VCaP (cell line): Measurements from ENCODE around the gene PRDM15.

Experiments
- H3K27ac ChIP-seq: fragments of 450-650 bp; 2 replicates; pipeline ENCODE4 v1.5.1; 2017
- TF ChIP-seq, protein P1 (sequence below): fragments of 450-650 bp; conservative IDR thresholded peaks from 2 replicates; pipeline ENCODE4 v1.5.1; 2017; ENCODE audit warnings: mild to moderate bottlenecking, moderate library complexity

The PRDM15 gene

DNA sequence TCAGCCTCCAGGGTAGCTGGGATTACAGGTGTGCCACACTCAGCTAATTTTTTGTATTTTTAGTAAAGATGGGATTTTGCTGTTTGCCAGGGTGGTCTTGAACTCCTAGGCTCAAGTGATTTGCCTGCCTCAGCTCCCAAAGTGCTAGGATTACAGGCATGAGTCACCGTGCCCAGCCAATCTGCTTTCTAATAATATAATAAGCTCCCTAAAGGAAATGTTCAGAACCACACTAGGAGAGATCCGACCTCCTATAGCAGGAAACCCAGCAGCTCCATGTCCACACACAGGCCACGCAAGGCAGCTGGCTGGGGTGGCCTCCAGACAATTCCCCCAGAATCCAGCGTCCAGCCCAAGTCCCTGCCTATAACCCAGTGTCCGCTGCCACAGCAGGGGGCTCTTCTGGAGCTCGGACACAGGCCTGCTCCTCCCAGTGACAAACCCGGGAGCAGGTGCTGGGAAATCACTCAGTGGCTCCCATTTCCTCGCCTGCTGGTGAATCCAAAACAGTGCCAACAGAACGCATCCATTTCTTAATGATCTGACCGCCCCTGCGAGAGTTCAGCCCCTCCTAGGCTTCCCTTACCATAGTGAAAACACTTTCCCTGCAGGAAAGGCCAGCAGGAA lies 119.8 kb downstream of the PRDM15 start:
- TF ChIP-seq, protein P1, sequence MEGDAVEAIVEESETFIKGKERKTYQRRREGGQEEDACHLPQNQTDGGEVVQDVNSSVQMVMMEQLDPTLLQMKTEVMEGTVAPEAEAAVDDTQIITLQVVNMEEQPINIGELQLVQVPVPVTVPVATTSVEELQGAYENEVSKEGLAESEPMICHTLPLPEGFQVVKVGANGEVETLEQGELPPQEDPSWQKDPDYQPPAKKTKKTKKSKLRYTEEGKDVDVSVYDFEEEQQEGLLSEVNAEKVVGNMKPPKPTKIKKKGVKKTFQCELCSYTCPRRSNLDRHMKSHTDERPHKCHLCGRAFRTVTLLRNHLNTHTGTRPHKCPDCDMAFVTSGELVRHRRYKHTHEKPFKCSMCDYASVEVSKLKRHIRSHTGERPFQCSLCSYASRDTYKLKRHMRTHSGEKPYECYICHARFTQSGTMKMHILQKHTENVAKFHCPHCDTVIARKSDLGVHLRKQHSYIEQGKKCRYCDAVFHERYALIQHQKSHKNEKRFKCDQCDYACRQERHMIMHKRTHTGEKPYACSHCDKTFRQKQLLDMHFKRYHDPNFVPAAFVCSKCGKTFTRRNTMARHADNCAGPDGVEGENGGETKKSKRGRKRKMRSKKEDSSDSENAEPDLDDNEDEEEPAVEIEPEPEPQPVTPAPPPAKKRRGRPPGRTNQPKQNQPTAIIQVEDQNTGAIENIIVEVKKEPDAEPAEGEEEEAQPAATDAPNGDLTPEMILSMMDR, result no peak
- no peak overlapping the region; the same call in 1 of the 2 replicates for H3K27ac ChIP-seq

DNA sequence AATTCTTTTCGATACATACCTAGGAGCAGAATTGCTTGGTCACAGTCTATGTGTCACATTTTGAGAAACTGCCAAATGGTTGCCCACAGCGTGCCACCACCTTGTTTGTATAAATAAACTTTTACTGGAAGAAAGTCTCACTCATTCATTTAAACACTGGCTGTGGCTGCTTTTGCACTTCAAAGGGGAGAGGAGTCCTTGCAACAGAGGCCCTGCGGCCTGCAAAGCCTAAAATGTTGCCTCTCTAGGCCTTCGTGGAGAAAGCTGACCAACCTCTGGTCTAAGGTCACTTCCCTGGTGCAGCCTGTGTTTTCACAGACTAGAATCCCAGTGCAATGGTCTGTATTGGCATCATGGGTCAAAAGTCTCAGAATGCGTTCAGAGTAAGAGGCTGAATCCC lies 120.6 kb downstream of the PRDM15 start:
- H3K27ac ChIP-seq, result peak overlapping the region; percentile 1; the same call in 1 of the 2 replicates
- TF ChIP-seq, protein P1, result no peak

DNA sequence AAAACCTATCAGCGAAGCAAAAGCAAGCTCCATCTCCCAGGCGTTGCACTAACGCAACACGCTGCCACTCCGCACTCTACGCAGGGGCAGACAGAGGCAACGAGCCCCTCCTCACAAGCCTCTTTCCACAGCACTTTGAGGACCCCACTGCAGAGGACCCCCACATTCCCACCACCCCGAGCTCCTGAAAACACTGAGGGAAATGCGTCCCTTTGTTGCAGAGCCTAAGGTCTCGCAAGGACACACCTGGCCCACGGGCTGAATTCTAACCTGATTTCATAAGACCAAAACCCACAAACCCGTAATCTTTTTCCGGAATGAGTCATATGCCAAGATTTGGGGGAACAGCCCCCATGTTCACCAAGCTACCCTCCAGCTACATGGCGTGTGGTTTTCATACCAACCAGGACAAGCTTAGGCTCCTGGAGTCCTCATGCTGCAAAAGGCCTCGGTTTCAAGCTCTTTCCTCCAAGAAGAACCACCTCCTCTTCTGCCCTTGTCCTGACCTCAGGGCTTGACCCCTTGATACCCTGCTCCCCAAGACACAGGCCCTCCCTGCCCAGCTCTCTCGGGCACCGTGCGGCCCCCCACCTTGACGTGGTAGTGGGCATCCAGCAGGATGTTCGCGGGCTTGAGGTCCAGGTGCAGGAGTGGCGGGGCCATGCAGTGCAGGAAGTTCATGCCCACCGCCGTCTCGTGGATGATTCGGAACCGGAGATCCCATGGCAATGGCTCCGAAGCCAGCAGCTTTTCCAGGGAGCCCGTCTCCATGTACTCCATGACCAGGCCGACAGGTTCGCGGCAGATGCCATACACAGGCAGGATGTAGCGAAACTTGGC lies 123.0 kb downstream of the PRDM15 start:
- no peak overlapping the region for H3K27ac ChIP-seq
- TF ChIP-seq, protein P1, result no peak

DNA sequence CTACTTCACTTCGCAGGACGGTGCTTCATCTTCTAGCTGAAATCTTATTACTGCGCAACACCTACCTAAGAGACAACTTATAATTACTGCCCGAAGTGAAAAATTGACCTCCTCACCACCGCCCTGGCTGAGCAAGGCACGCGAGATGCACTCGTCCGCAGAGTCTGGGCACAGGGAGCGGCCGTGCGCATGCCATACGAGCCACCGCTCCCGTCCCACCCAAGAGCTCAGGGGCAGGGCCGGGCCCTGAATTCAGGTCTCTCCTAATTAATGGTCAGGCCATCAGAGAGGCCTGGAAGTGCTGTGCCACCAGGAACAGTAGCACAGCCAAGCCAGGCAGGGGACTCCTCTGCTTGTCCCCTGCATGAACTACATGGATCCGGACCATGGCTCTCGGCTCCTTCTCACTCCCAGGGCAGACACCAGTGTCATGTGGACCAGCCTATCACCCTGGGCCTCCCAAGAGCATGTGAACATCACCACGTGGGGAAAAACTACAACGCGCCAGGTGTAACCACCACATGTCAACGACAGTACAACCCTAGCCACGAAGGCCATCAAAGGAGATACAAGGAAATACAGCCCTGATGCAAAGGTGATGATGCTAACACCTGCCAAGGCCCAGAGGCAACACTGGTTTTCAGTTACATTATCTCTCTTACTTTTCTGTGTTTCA lies 123.7 kb downstream of the PRDM15 start:
- no peak overlapping the region for H3K27ac ChIP-seq
- TF ChIP-seq, protein P1, result no peak

DNA sequence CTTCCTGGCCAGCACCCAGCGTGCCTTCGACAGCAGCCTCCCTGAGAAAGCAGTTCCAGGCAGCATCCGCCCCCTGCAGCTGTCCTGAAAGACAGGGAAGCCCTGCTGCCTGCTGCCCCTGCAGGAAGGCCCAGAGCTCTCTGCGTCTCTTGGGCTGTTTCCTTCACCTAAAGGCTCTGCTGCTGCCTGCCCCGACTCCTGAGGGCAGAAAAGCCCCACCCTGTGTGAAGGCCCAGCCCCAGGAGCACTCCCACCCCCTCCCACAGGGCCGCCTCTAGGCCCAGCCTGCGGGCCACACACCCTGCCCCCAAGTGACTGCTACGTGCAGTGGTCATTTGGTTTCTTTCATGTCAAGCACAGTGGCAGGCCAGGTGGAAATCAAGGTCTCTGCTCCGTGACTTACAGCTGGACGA lies 124.7 kb downstream of the PRDM15 start:
- TF ChIP-seq, protein P1, result no peak
- peak overlapping the region; percentile 9; the same call in 1 of the 2 replicates for H3K27ac ChIP-seq

DNA sequence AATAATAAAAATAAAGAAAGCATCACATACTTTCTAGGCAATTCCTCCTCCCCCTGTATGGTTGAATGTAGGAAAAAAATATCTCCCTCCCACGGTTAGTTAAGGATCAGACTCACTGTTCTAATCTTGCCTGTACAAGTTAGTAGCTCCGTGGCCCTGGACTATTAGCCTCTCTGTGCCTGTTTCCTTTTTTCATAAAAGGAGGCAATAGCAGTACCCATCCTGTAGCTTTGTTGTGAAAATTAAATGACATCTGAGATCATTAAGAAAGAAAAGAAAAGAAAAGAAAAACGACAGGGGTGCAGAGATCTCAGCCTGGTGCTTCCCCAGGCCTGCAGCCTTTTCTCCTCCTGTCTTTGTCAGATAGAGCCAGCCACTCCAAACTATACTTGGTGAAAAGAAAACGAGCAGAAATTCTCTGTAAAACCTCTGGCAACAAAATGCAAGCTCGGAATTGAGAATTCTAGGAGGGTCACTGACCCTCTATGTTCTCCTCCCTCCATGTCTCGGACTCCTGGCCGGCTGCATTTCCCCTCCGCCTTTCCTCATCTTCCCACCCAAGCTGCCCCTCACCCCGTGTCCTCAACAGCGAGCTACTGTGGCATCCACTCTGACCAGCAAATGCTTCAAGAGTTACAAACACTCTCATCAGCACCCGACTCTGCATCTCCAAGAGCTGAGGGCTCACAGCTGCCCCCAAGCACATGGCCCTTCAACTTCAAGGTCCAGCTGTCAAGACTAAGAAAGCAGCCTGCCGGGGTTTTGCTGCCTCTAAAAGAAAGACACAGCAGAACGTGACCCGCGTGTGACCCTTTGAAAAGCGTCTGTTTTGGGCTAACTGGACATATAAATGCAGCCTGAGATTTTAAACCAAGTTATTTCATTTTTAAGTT lies 125.9 kb downstream of the PRDM15 start:
- TF ChIP-seq, protein P1, result no peak
- H3K27ac ChIP-seq, result peak overlapping the region; percentile 73
